LNCAP (cell line): Measurements from ENCODE around the gene HPD.
A peak's percentile ranks its signal among the peaks of the same experiment; 100 is the strongest.

Source experiments
- TF ChIP-seq, protein P1 (sequence below): fragments of 450-650 bp; IDR thresholded peaks from 2 replicates; pipeline ENCODE4 v1.5.1; 2017; ENCODE audit warnings: mild to moderate bottlenecking

Gene HPD

DNA sequence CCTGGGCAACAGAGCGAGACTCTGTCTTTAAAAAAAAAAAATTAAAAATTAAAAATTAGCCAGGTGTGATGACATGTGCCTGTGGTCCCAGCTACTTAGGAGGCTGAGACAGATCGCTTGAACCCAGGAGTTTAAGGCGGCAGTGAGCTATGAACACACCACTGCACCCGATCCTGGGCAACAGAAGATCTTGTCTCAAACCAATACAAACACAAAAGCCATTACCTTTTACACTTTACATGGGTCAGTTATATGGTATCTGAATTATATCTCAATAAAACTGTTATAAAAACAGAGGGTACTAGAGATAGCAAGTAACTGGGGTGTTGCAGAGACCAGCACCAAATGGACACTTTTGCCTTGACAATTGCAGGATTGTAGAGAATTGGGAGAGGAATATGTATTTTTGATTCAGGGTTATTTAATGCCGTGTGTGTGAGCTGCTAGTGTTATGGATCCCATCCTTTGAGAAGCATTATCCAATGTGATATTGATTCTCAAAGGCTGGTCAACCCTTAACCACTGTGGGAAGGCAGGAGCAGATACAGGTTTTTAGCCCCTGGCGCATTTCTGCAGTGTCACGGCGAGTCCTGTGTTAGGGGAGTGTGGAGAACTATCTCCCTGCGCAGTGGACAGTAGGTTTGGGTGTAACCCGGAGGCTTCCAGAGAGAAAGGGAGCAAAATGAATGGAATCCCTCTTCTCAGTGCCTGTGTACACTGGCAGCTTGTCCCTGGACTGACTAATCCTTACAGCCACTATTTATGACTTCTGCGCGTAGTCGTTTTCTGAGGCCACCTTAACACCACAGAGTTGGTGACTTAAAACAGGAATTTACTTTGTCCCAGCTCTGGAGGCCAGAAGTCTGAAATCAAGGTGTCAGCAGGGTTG, 34.3 kb upstream of the HPD start:
- TF ChIP-seq, protein P1, sequence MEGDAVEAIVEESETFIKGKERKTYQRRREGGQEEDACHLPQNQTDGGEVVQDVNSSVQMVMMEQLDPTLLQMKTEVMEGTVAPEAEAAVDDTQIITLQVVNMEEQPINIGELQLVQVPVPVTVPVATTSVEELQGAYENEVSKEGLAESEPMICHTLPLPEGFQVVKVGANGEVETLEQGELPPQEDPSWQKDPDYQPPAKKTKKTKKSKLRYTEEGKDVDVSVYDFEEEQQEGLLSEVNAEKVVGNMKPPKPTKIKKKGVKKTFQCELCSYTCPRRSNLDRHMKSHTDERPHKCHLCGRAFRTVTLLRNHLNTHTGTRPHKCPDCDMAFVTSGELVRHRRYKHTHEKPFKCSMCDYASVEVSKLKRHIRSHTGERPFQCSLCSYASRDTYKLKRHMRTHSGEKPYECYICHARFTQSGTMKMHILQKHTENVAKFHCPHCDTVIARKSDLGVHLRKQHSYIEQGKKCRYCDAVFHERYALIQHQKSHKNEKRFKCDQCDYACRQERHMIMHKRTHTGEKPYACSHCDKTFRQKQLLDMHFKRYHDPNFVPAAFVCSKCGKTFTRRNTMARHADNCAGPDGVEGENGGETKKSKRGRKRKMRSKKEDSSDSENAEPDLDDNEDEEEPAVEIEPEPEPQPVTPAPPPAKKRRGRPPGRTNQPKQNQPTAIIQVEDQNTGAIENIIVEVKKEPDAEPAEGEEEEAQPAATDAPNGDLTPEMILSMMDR, result no peak

DNA sequence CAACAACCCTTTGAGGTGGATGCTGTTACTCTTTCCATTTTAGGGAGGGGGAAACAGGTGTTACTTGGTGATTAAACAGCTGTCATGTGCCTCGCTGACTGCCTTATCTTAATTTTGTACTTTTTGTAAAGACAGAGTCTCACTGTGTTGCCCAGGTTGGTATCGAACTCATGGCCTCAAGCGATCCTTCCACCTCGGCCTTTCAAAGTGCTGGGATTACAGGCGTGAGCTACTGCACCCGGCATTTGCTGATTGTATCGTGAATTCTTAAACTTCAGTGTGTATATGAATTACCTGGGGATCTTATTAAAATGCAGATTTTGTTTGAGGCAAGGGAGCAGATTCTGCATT, 30.6 kb upstream of the HPD start:
- TF ChIP-seq, protein P1, result no peak

DNA sequence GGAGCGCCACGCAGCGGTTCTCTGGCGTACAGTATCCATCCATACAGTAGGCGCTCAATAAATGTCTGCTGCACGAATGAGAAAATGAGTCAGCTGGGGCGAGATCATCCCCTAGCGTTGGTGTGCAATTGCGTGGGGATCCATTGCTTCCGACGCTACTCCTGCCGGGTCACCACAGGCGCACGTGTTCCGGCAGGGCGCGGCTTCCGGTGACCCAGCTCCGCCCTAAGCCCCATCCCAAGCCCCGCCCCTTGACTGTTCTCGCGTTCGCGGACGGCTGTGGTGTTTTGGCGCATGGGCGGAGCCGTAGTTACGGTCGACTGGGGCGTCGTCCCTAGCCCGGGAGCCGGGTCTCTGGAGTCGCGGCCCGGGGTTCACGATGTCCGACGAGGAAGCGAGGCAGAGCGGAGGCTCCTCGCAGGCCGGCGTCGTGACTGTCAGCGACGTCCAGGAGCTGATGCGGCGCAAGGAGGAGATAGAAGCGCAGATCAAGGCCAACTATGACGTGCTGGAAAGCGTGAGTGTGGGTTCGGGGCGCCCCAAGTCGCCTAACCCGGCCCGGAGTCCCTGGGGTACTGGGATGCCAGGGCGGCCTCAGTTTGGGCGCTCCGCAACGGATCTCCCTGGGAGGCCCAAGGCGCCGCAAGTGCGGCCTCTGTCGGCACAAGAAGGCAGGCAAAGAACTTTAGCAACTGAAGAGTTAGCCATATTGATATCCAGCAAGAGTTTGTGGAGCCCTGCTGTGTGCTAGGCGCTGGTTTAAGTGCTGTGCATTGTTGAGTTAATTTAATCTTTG, 30.0 kb upstream of the HPD start, which contains the start of gene PSMD9:
PSMD9 (plus strand) TSS at position 313 of the 796 bp plus-strand sequence; CDS start at position 380, 67 bp downstream.
- TF ChIP-seq, protein P1, result peak; percentile 55

DNA sequence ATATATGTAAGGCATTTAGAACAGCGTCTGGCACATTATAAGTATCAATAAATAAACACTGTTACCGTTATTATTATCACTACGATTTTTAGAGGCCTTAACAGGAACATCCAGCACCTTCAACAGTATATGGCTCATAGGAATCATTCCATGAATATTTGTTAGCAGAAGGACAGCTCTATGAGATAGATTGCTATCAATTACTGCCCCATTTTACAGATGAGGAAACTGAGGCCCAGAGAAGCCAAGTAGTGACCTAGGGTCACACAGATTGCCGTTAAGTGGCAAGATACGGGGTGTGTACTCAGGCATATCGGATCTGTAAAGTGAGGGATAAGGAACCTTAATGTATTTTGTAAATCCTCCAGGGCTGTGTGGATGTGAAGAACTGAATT, 29.4 kb upstream of the HPD start:
- TF ChIP-seq, protein P1, result no peak

DNA sequence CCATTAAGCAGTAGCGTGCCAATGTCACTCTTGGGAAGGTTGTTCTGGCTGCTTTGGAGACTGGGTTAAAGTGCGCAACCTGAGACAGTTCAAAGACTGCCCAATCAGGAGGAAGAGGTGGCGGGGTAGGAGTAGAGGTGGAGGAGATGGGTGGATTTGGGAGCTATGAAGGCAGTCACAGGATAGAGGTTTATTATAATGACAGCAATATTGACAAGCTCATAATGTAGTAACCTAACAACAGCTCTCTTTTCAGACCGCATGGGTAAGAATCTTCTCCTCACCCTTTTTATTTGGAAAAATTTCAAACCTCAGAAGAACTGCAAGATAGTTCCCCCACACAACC, 24.6 kb upstream of the HPD start:
- TF ChIP-seq, protein P1, result no peak

DNA sequence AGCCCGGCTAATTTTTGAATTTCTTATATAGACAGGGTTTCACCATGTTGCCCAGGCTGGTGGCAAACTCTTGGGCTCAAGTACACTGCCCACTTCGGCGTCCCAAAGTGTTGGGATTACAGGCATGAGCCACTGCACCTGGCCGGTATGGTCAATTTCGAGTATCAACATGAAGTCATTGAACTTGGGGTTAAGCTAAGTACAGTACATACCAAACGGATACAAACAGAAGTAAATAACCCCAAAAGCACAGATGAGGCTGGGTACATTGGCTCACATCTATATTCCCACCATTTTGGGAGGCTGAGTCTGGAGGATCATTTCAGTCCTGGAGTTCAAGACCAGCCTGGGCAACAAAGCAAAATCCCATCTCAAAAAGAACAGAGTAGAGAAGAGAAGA, 16.9 kb upstream of the HPD start:
- TF ChIP-seq, protein P1, result no peak

DNA sequence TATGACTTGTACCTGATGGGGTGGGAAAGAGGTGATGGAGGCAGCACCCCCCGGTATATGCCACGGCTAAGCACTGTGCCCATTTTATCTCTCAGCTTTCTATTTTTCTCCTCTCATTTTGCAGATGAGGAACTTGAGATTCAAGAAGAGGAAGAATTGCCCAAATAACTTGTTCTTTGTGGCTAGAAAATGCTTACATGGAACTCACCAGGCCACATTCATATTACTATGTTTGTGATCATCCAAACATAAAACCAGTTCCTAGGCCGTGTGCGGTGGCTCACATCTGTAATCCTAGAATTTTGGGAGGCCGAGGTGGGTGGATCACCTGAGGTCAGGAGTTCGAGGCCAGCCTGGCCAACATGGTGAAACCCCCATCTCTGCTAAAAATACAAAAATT, 15.4 kb upstream of the HPD start:
- TF ChIP-seq, protein P1, result no peak
